WTC11 (cell line): ENCODE measurements around the gene EPHB3. TPM values are rescaled to one million over a fixed set of nuclear protein-coding genes. Genes with fewer than 3 reads are reported as not detected.

Experiments
- ATAC-seq: fragments of 200-7000 bp; cut with Tn5 transposase; 2 replicates; pipeline ENCODE4 v1.10.0; 2021; ENCODE audit warnings: mild to moderate bottlenecking, moderate library complexity
- CTCF ChIA-PET: fragments of 300-600 bp; sonication (Branson Sonifier 250); formaldehyde crosslinking; loops from one replicate; lab custom pipeline; 2021; ENCODE audit warnings: antibody characterized with exemption; lab: Charles Lee
- POLR2A ChIA-PET: fragments of 350-600 bp; sonication (Branson Sonifier 250); formaldehyde crosslinking; loops from one replicate; lab custom pipeline; 2021; ENCODE audit warnings: antibody characterized with exemption; lab: Charles Lee
- DNase-seq: peaks from one replicate; pipeline ENCODE4 v3.0.0; 2021; ENCODE audit warnings: low spot score
- H3K27ac Mint-ChIP-seq: 2 replicates; pipeline ENCODE4 v1.8.0; 2021; ENCODE audit warnings: mixed read lengths
- H3K27me3 Mint-ChIP-seq: 2 replicates; pipeline ENCODE4 v1.8.0; 2021; ENCODE audit warnings: low read depth, mild to moderate bottlenecking, moderate library complexity, mixed read lengths
- H3K36me3 Mint-ChIP-seq: 2 replicates; pipeline ENCODE4 v1.8.0; 2021; ENCODE audit warnings: mixed read lengths
- H3K4me1 Mint-ChIP-seq: 2 replicates; pipeline ENCODE4 v1.8.0; 2022; ENCODE audit warnings: mixed read lengths
- H3K4me3 Mint-ChIP-seq: 2 replicates; pipeline ENCODE4 v1.8.0; 2021; ENCODE audit warnings: mild to moderate bottlenecking, moderate library complexity, mixed read lengths
- H3K9me3 Mint-ChIP-seq: 2 replicates; pipeline ENCODE4 v1.8.0; 2021; ENCODE audit warnings: mixed read lengths
- CREM ChIP-seq: sonication (generic); formaldehyde crosslinking; IDR thresholded peaks from 2 replicates; pipeline ENCODE4 v1.8.1; 2022; ENCODE audit warnings: mild to moderate bottlenecking, missing genetic modification reagents, moderate library complexity
- ESRRA ChIP-seq: sonication (generic); formaldehyde crosslinking; IDR thresholded peaks from 2 replicates; pipeline ENCODE4 v1.8.1; 2022; ENCODE audit warnings: mild to moderate bottlenecking, missing genetic modification reagents, borderline replicate concordance
- ETV6 ChIP-seq: sonication (generic); formaldehyde crosslinking; IDR thresholded peaks from 2 replicates; pipeline ENCODE4 v1.8.1; 2022; ENCODE audit warnings: mild to moderate bottlenecking, missing genetic modification reagents
- FOXP1 ChIP-seq: sonication (generic); formaldehyde crosslinking; IDR thresholded peaks from 2 replicates; pipeline ENCODE4 v1.8.0; 2022; ENCODE audit warnings: missing genetic modification reagents, mild to moderate bottlenecking, moderate library complexity, borderline replicate concordance
- MYBL2 ChIP-seq: sonication (generic); formaldehyde crosslinking; IDR thresholded peaks from 2 replicates; pipeline ENCODE4 v1.8.1; 2023; ENCODE audit warnings: mild to moderate bottlenecking, moderate library complexity, missing genetic modification reagents
- NR3C1 ChIP-seq: sonication (generic); formaldehyde crosslinking; conservative IDR thresholded peaks from 2 replicates; pipeline ENCODE4 v1.8.1; 2023; ENCODE audit warnings: low read depth, mild to moderate bottlenecking, missing genetic modification reagents
- TEAD4 ChIP-seq: sonication (generic); formaldehyde crosslinking; IDR thresholded peaks from 2 replicates; pipeline ENCODE4 v1.8.0; 2022; ENCODE audit warnings: mild to moderate bottlenecking, missing genetic modification reagents
- ZNF263 ChIP-seq: sonication (generic); formaldehyde crosslinking; IDR thresholded peaks from 2 replicates; pipeline ENCODE4 v1.8.1; 2022; ENCODE audit warnings: low read depth, mild to moderate bottlenecking, moderate library complexity, missing genetic modification reagents
- total RNA-seq: library from RNA; stranded (reverse); gene quantifications from 3 replicates; pipeline ENCODE4 v1.2.3, GENCODE V29; 2021
- TF ChIP-seq, protein P1 (sequence below): sonication (generic); formaldehyde crosslinking; IDR thresholded peaks from 2 replicates; pipeline ENCODE4 v1.8.0; 2023; ENCODE audit warnings: mild to moderate bottlenecking, missing genetic modification reagents
- TF ChIP-seq, protein P2 (sequence below): sonication (generic); formaldehyde crosslinking; conservative IDR thresholded peaks from 2 replicates; pipeline ENCODE4 v1.8.1; 2022; ENCODE audit warnings: mild to moderate bottlenecking, missing genetic modification reagents
- TF ChIP-seq, protein P3 (sequence below): sonication (generic); formaldehyde crosslinking; IDR thresholded peaks from 2 replicates; pipeline ENCODE4 v1.8.0; 2023; ENCODE audit warnings: missing genetic modification reagents, mild to moderate bottlenecking, borderline replicate concordance
- TF ChIP-seq, protein P4 (sequence below): sonication (generic); formaldehyde crosslinking; IDR thresholded peaks from 2 replicates; pipeline ENCODE4 v1.8.0; 2022; ENCODE audit warnings: mild to moderate bottlenecking, missing genetic modification reagents
- TF ChIP-seq, protein P5 (sequence below): fragments of 250-450 bp; sonication (Bioruptor Pico); IDR thresholded peaks from 2 replicates; pipeline ENCODE4 v2.1.2; 2022; ENCODE audit warnings: mild to moderate bottlenecking, moderate library complexity
- TF ChIP-seq, protein P6 (sequence below): sonication (generic); formaldehyde crosslinking; IDR thresholded peaks from 2 replicates; pipeline ENCODE4 v1.8.1; 2022; ENCODE audit warnings: low read depth, missing genetic modification reagents, borderline replicate concordance
- TF ChIP-seq, protein P7 (sequence below): sonication (generic); formaldehyde crosslinking; IDR thresholded peaks from 2 replicates; pipeline ENCODE4 v1.8.1; 2022; ENCODE audit warnings: low read depth, mild to moderate bottlenecking, moderate library complexity, missing genetic modification reagents, borderline replicate concordance
- TF ChIP-seq, protein P8 (sequence below): fragments of 250-450 bp; sonication (Bioruptor Pico); IDR thresholded peaks from 2 replicates; pipeline ENCODE4 v1.9.0; 2021; ENCODE audit warnings: mild to moderate bottlenecking, borderline replicate concordance

Gene EPHB3
- total RNA-seq, 1 experiment from 2014 or later = 11.4 TPM

DNA sequence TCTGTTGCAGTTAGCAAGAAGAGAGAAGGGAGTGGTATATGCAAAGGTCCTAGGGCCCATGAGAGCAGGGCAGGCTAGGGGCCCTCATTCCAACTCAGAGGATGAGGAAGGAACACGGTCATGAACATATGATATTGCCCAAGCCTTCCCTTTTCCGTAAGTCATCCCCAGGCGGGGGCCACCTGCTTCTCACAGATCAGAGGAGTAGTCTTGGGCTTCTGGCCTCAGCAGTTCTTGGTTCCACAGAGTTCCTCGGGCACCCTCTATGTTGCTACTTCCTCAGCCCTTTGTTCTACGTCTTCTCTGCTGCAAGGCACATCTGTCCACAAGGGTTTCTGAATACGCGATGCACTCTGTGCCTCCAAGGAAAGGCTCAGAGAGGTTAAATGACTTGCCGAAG, 25.3 kb downstream of the EPHB3 start:
- no peak for DNase-seq
- H3K27ac Mint-ChIP-seq = no peak overlapping the region
- CTCF ChIA-PET = no interaction called here
- ATAC-seq = no peak
- no peak overlapping the region for H3K4me3 Mint-ChIP-seq
- peaks cover 30% of the 10 kb centered on the region for H3K4me1 Mint-ChIP-seq
- no peaks in the 10 kb centered on the region for H3K36me3 Mint-ChIP-seq
- H3K27me3 Mint-ChIP-seq = peaks cover 47% of the 10 kb centered on the region
- POLR2A ChIA-PET = interaction anchor here (1.7 kb wide), 1 partner anchor 26 kb away, joined by 4 read pairs; the partner anchor contains the start of gene EPHB3
- no peaks in the 10 kb centered on the region for H3K9me3 Mint-ChIP-seq
- TF ChIP-seq, protein P1, sequence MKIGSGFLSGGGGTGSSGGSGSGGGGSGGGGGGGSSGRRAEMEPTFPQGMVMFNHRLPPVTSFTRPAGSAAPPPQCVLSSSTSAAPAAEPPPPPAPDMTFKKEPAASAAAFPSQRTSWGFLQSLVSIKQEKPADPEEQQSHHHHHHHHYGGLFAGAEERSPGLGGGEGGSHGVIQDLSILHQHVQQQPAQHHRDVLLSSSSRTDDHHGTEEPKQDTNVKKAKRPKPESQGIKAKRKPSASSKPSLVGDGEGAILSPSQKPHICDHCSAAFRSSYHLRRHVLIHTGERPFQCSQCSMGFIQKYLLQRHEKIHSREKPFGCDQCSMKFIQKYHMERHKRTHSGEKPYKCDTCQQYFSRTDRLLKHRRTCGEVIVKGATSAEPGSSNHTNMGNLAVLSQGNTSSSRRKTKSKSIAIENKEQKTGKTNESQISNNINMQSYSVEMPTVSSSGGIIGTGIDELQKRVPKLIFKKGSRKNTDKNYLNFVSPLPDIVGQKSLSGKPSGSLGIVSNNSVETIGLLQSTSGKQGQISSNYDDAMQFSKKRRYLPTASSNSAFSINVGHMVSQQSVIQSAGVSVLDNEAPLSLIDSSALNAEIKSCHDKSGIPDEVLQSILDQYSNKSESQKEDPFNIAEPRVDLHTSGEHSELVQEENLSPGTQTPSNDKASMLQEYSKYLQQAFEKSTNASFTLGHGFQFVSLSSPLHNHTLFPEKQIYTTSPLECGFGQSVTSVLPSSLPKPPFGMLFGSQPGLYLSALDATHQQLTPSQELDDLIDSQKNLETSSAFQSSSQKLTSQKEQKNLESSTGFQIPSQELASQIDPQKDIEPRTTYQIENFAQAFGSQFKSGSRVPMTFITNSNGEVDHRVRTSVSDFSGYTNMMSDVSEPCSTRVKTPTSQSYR (CRISPR knock-in tag) = no peak
- TF ChIP-seq, protein P2, sequence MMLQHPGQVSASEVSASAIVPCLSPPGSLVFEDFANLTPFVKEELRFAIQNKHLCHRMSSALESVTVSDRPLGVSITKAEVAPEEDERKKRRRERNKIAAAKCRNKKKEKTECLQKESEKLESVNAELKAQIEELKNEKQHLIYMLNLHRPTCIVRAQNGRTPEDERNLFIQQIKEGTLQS = no peak
- TF ChIP-seq TEAD4 = no peak
- TF ChIP-seq, protein P3, sequence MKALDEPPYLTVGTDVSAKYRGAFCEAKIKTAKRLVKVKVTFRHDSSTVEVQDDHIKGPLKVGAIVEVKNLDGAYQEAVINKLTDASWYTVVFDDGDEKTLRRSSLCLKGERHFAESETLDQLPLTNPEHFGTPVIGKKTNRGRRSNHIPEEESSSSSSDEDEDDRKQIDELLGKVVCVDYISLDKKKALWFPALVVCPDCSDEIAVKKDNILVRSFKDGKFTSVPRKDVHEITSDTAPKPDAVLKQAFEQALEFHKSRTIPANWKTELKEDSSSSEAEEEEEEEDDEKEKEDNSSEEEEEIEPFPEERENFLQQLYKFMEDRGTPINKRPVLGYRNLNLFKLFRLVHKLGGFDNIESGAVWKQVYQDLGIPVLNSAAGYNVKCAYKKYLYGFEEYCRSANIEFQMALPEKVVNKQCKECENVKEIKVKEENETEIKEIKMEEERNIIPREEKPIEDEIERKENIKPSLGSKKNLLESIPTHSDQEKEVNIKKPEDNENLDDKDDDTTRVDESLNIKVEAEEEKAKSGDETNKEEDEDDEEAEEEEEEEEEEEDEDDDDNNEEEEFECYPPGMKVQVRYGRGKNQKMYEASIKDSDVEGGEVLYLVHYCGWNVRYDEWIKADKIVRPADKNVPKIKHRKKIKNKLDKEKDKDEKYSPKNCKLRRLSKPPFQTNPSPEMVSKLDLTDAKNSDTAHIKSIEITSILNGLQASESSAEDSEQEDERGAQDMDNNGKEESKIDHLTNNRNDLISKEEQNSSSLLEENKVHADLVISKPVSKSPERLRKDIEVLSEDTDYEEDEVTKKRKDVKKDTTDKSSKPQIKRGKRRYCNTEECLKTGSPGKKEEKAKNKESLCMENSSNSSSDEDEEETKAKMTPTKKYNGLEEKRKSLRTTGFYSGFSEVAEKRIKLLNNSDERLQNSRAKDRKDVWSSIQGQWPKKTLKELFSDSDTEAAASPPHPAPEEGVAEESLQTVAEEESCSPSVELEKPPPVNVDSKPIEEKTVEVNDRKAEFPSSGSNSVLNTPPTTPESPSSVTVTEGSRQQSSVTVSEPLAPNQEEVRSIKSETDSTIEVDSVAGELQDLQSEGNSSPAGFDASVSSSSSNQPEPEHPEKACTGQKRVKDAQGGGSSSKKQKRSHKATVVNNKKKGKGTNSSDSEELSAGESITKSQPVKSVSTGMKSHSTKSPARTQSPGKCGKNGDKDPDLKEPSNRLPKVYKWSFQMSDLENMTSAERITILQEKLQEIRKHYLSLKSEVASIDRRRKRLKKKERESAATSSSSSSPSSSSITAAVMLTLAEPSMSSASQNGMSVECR = no peak
- no peak for TF ChIP-seq ETV6 (CRISPR knock-in tag)
- no peak for TF ChIP-seq MYBL2 (CRISPR knock-in tag)
- TF ChIP-seq, protein P4, sequence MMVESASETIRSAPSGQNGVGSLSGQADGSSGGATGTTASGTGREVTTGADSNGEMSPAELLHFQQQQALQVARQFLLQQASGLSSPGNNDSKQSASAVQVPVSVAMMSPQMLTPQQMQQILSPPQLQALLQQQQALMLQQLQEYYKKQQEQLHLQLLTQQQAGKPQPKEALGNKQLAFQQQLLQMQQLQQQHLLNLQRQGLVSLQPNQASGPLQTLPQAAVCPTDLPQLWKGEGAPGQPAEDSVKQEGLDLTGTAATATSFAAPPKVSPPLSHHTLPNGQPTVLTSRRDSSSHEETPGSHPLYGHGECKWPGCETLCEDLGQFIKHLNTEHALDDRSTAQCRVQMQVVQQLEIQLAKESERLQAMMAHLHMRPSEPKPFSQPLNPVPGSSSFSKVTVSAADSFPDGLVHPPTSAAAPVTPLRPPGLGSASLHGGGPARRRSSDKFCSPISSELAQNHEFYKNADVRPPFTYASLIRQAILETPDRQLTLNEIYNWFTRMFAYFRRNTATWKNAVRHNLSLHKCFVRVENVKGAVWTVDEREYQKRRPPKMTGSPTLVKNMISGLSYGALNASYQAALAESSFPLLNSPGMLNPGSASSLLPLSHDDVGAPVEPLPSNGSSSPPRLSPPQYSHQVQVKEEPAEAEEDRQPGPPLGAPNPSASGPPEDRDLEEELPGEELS = no peak
- TF ChIP-seq ZNF263 (CRISPR knock-in tag) = no peak
- no peak for TF ChIP-seq FOXP1 (CRISPR knock-in tag)
- TF ChIP-seq, protein P5, sequence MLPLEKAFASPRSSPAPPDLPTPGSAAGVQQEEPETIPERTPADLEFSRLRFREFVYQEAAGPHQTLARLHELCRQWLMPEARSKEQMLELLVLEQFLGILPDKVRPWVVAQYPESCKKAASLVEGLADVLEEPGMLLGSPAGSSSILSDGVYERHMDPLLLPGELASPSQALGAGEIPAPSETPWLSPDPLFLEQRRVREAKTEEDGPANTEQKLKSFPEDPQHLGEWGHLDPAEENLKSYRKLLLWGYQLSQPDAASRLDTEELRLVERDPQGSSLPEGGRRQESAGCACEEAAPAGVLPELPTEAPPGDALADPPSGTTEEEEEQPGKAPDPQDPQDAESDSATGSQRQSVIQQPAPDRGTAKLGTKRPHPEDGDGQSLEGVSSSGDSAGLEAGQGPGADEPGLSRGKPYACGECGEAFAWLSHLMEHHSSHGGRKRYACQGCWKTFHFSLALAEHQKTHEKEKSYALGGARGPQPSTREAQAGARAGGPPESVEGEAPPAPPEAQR (CRISPR knock-in tag) = no peak
- TF ChIP-seq NR3C1 (CRISPR knock-in tag) = no peak
- no peak for TF ChIP-seq CREM
- TF ChIP-seq, protein P6, sequence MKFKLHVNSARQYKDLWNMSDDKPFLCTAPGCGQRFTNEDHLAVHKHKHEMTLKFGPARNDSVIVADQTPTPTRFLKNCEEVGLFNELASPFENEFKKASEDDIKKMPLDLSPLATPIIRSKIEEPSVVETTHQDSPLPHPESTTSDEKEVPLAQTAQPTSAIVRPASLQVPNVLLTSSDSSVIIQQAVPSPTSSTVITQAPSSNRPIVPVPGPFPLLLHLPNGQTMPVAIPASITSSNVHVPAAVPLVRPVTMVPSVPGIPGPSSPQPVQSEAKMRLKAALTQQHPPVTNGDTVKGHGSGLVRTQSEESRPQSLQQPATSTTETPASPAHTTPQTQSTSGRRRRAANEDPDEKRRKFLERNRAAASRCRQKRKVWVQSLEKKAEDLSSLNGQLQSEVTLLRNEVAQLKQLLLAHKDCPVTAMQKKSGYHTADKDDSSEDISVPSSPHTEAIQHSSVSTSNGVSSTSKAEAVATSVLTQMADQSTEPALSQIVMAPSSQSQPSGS = no peak
- TF ChIP-seq ESRRA (CRISPR knock-in tag) = no peak
- TF ChIP-seq, protein P7, sequence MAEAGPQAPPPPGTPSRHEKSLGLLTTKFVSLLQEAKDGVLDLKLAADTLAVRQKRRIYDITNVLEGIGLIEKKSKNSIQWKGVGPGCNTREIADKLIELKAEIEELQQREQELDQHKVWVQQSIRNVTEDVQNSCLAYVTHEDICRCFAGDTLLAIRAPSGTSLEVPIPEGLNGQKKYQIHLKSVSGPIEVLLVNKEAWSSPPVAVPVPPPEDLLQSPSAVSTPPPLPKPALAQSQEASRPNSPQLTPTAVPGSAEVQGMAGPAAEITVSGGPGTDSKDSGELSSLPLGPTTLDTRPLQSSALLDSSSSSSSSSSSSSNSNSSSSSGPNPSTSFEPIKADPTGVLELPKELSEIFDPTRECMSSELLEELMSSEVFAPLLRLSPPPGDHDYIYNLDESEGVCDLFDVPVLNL (CRISPR knock-in tag) = no peak
- TF ChIP-seq, protein P8, sequence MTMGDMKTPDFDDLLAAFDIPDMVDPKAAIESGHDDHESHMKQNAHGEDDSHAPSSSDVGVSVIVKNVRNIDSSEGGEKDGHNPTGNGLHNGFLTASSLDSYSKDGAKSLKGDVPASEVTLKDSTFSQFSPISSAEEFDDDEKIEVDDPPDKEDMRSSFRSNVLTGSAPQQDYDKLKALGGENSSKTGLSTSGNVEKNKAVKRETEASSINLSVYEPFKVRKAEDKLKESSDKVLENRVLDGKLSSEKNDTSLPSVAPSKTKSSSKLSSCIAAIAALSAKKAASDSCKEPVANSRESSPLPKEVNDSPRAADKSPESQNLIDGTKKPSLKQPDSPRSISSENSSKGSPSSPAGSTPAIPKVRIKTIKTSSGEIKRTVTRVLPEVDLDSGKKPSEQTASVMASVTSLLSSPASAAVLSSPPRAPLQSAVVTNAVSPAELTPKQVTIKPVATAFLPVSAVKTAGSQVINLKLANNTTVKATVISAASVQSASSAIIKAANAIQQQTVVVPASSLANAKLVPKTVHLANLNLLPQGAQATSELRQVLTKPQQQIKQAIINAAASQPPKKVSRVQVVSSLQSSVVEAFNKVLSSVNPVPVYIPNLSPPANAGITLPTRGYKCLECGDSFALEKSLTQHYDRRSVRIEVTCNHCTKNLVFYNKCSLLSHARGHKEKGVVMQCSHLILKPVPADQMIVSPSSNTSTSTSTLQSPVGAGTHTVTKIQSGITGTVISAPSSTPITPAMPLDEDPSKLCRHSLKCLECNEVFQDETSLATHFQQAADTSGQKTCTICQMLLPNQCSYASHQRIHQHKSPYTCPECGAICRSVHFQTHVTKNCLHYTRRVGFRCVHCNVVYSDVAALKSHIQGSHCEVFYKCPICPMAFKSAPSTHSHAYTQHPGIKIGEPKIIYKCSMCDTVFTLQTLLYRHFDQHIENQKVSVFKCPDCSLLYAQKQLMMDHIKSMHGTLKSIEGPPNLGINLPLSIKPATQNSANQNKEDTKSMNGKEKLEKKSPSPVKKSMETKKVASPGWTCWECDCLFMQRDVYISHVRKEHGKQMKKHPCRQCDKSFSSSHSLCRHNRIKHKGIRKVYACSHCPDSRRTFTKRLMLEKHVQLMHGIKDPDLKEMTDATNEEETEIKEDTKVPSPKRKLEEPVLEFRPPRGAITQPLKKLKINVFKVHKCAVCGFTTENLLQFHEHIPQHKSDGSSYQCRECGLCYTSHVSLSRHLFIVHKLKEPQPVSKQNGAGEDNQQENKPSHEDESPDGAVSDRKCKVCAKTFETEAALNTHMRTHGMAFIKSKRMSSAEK (CRISPR knock-in tag) = no peak
